T-helper 1 cell treated with Interleukin-12 subunit alpha and Interleukin-12 subunit beta and Interleukin-4 antibody, amounts not matched to agents 30 ng/mL and 1 ng/mL, for 36 hours (primary cell): ENCODE data around the gene TRPM2. TPM values are rescaled to one million over a fixed set of nuclear protein-coding genes. Genes with fewer than 3 reads are reported as not detected.

Source experiments
- intact Hi-C: fragments of 100-400 bp; cut with micrococcal nuclease; formaldehyde crosslinking; loops from one replicate; pipeline ENCODE4 v1.15.1; 2024
- total RNA-seq: library from RNA; stranded (reverse); gene quantifications from 2 replicates; pipeline ENCODE4 v1.2.3, GENCODE V29; 2022

The TRPM2 gene
- total RNA-seq, 1 donor from 2014 or later, result 35.2 TPM

DNA sequence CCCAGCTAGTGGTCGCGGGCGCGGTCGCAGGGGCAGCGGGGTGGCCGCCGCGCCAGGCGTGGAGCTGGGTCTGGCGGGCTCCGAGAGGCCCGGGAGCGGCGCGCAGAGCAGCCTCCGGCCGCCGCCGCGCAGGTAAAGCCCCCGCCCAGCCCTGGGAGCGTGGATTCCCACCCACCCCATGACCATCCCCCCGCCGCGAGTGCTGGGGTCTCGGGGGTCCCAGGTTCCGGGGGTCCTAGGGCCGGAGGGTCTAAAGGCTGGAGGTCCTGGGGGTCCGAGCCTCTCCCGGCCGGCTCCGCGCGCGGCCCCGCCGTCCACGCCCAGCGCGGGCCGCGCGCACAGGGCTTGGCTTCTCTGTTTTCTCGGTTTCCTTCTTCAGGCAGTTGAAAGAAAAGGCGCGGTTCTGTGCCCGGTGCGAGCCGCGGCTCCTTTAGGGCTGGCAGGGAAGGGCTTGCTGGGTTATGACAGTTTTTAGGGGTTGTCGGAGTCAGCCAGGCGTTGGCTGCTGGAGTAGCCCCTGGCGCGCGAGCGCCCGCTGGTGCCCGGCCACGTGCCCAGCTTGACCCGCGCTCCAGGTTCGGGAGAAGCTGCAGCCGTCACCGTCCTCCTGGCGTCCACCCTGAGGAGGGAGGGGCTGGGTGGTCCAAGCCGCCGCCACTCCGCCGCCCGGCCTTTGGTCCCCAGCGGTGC, 102.2 kb downstream of the TRPM2 start:
- intact Hi-C loops, result loop anchor here (1.0 to 5.0 kb wide), 4 partner anchors 27 to 362 kb away; partner anchors contain the start of gene CFAP410

- intact Hi-C loops, result loop anchor here (5.0 kb wide), 1 partner anchor 159 kb away; no protein-coding TSS in a partner anchor
These were observed 102.9 kb downstream of the TRPM2 start for GRCh38 chr21:44456214-44456914.

GRCh38 chr21:44456915-44457736, 103.7 kb downstream of the TRPM2 start:
- intact Hi-C loops, result loop anchor here (5.0 kb wide), 1 partner anchor 160 kb away; no protein-coding TSS in a partner anchor

DNA sequence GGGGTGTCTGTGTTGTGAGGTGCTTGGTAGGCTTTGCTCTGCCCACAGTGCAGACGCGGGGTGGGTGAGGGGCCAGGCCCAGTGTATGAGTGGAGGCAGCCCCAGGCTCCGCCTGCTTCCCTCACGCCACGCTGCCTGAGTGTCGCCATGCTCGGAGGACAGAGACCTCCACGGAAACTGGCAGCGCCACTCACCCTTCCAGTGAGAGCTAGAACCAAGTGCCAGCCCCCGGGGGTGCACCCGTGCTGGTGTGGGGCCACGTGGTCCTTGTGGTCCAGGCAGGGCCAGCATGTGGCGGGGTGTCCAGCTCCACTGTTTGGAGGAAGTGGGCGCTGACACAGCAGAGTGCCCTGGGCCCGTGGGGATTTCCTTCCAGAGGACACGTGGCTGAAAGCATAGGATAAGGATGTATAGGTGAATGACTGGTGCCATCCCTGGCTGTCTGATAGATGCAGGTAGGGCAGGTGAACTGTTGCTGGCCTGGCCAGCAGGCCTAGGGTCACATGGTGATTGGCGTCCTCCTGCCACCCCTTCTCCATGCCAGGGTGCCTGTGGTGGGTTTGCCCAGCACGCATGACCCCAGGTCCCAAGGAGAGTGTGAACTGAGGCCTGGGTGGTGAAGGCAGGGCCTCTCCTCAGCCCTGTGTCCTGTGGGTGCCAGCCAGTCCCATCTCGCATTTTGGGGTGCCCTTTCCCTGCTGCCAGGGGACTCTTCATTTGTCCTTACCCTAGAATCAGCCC, 105.7 kb downstream of the TRPM2 start:
- intact Hi-C loops, result loop anchor here (5.0 kb wide), 1 partner anchor 162 kb away; no protein-coding TSS in a partner anchor

DNA sequence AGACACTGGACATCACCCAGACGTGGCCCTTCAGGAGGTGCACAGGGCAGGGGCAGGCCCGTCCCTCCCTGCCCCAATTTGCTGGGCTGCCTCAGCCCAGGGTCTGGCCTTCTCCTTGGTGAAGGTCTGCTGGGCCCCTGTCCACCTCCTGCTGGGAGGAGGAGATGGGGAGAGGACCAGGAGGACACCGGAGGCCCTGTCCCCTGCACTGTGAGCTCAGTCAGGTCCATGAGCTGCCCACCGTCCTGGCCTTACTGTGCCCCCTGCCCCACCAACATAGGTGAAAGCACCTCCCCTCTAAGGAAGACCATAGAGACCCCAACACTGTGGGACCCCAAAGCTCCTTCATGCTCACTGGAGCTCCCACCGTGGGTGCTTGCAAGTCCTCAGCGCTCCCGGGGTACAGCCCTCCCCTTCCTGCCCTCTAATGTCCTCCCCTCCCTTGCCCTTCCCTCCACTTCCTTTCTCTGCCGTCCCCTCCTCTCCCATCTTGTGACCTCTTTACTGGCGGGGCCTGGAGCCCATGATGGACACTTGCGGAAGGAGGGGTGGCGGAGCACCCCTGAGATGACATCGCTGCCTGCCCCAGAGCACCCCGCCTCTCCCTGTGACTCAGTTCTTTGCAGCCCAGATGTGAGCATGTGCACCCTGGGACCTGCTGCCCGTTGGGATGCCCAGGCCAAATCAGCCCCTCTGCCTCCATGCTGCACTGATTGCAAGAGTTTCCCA, 106.5 kb downstream of the TRPM2 start:
- intact Hi-C loops, result loop anchor here (5.0 kb wide), 1 partner anchor 163 kb away; no protein-coding TSS in a partner anchor

GRCh38 chr21:44460441-44460755, 107.0 kb downstream of the TRPM2 start:
- intact Hi-C loops, result no loop called here

DNA sequence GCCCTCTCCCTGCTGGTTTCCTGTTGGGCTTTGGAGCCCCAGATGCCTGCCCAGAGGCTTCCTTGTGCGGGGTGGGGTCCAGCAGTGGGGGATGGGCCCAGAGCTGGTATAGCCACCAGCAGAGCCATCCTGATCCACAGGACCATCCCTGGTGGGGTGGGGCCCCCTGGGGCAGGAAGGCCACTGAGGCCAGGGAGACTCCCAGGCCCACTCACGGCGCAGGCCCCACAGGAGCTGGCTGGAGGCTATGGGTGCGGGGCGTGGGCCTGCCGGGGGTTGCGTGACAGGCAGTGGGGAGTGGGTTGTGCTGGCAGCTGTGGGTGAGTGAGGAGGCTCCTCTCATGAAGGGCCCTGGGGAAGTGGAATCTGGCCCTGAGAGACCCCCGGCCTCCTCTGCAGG, 107.6 kb downstream of the TRPM2 start:
- intact Hi-C loops, result no loop called here

- intact Hi-C loops, result no loop called here
These were observed 108.1 kb downstream of the TRPM2 start for GRCh38 chr21:44461464-44462001.

GRCh38 chr21:44462086-44462833, 108.8 kb downstream of the TRPM2 start:
- intact Hi-C loops, result no loop called here

GRCh38 chr21:44462834-44463200, 109.4 kb downstream of the TRPM2 start:
- intact Hi-C loops, result no loop called here

DNA sequence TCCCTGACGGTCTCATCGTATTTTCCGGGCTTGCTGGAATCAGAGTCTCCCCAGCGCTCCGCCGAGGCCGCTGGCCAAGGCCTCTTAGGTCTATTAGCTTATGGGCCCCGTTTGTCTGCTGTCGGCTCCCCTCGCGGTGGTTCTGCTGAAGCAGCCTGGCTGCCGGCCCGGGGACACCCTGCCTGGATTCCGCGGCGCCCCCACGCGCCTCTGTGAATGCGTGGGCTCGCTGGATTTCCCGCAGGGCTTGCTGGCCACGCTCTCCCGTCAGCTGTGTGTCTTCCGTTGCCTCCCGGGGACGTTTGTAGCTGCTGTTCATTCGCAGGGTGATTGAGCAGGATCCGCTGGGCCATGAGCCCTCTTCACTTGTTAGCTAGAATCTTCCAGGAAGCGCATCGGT, 110.3 kb downstream of the TRPM2 start:
- intact Hi-C loops, result no loop called here

DNA sequence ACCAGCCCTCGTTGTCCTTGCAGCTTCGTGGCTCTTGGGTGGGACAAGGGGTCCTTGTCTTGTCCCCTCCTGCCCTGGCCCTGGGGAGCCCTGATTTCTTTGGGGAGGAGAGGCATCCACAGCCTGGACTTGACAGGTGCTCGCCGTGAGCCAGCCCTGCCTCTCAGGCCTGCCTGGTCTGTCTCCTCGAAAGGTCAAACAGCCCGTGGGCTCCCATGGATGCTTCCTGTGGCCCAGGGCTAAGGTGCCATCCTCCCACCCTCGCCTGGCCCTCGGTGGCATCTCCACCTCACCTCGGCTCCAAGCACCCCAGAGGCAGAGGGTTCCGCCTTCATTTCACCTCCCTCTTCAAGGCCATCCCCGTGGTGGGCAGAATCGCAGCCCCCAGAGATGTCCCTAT, 110.9 kb downstream of the TRPM2 start:
- intact Hi-C loops, result no loop called here

DNA sequence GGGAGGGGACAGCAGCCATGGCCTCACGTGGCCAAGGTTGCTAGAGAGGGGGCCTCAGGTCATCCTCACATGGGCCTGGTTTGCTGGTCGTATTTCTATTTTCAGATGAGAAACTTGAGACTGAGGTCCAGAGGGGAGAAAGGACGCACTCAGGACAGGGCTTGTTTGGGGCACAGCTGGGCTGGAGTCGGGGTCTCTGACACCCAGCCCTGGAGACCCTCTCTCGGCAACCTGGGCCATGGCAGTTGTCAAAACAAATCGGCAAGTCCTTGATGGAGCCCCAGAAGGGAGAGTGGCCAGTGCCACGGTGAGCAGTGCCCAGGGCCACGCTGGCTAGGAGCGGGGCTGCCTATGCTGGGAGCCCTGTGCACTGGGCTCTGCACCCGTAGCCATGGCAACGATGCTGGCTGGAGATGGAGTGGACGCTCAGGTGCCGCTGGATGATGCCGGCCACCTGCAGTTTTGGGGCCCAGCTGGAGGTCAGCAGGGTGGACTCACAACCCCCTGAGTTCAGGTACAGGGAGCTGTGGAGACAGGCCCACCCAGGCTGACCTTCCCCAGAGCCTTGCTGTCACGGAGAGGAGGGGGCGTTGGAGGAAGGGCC, 113.0 kb downstream of the TRPM2 start:
- intact Hi-C loops, result no loop called here

GRCh38 chr21:44466996-44467858, 113.8 kb downstream of the TRPM2 start:
- intact Hi-C loops, result no loop called here

DNA sequence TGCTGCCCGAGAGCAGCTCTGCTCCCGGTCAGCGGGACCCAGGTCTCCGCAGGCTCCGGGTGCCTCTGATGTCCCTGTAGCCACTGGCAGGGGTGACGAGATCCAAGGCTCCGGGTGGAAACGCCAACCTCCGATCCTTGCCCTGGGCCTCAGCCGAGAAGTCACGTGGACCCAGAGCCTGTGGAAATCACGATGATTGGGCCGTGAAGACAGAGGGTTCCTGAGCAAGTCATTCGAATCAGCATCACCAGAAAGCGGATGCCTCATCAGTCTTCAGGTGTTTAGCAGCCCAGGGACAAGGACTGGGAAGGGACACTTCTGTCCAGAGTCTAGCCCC, 114.4 kb downstream of the TRPM2 start:
- intact Hi-C loops, result no loop called here

GRCh38 chr21:44471341-44471740, 117.9 kb downstream of the TRPM2 start:
- intact Hi-C loops, result no loop called here

GRCh38 chr21:44471996-44472395, 118.6 kb downstream of the TRPM2 start:
- intact Hi-C loops, result no loop called here

DNA sequence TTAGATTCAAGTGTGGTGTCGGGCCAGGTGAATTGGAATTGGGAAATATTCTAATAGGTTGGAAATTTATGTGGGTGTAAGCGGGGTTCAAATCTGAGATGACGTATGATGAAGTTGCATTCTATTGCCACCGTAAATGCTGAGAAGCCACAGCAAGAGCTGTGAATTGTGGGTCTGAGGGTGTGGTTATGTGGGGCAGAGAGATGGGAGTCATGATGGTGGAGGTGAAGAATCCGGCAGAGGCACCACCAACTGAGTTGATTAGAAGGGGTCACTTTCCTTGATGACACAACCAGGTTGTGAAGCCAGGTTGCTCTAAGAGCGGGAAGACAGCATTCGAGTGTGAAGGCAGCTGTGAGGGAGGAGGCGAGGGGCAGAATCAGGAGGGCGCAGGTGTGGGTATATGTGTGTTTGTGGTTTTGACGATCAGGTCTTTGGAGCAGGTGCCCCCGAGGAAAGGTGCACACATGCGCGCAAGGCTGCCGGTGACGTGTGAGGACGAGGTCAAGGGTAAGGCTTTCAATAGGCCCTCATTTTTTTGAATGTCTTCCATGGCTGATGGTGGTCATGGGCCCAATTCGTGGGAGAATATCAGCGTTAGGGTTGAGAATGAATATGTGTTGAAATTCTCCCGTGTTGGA, 120.6 kb downstream of the TRPM2 start:
- intact Hi-C loops, result no loop called here
